Aorta (tissue), 5 donors: ENCODE results near the gene SRPK1. TPM values are rescaled to one million over a fixed set of nuclear protein-coding genes. Genes with fewer than 3 reads are reported as not detected.

Experiments
- ATAC-seq: fragments of 200-7000 bp; cut with Tn5 transposase; one replicate; pipeline ENCODE4 v1.9.1; 2022; ENCODE audit warnings: moderate library complexity; ENCODE audit not compliant: low FRiP score
- DNase-seq, 2 donors: peaks; one replicate each; pipeline ENCODE4 v3.0.0-alpha.2; 2020
- H3K27ac ChIP-seq, 2 donors: one replicate each; pipeline ENCODE4 v1.5.1; 2013; ENCODE audit warnings: low read length in 2 of 2, mild to moderate bottlenecking in 2 of 2, moderate library complexity in 2 of 2, control low read depth in 1 of 2, inconsistent platforms in 1 of 2, low read depth in 1 of 2
- H3K27me3 ChIP-seq, 2 donors: one replicate each; pipeline ENCODE4 v1.6.1; 2013; ENCODE audit warnings: control low read depth in 1 of 2, low read length in 1 of 2, mild to moderate bottlenecking in 1 of 2, moderate library complexity in 1 of 2; ENCODE audit not compliant: insufficient read depth in 2 of 2, control insufficient read depth in 1 of 2
- H3K36me3 ChIP-seq, 2 donors: one replicate each; pipeline ENCODE4 v1.6.1; 2013; ENCODE audit warnings: control low read depth in 1 of 2, low read length in 1 of 2, mild to moderate bottlenecking in 1 of 2; ENCODE audit not compliant: insufficient read depth in 2 of 2, control insufficient read depth in 1 of 2
- H3K4me1 ChIP-seq, 2 donors: one replicate each; pipeline ENCODE4 v1.6.1; 2013; ENCODE audit warnings: low read length in 2 of 2, control low read depth in 1 of 2, mild to moderate bottlenecking in 1 of 2, moderate library complexity in 1 of 2; ENCODE audit not compliant: insufficient read depth in 2 of 2, control insufficient read depth in 1 of 2
- H3K4me3 ChIP-seq, 2 donors: one replicate each; pipeline ENCODE4 v1.5.1; 2013; ENCODE audit warnings: low read length in 2 of 2, control low read depth in 1 of 2, mild to moderate bottlenecking in 1 of 2
- H3K9me3 ChIP-seq: one replicate; pipeline ENCODE4 v1.6.1; 2013; ENCODE audit warnings: mild to moderate bottlenecking, low read length; ENCODE audit not compliant: control insufficient read depth
- WGBS, 2 donors: extraction: QIAGEN DNeasy Blood & Tissue Kit; methylation state at CpG; one replicate each; pipeline ENCODE4 v1.1.7; 2013; 5-methylcytosine and 5-hydroxymethylcytosine counted together
- intact Hi-C, 2 donors: fragments of 100-400 bp; cut with DNase I; formaldehyde crosslinking; loops; one replicate each; pipeline versions ENCODE4 v1.14.2 to v1.15.0; 2022
- polyA plus RNA-seq, 2 donors: library from polyadenylated mRNA; stranded (reverse); fragments of 200-250 nt; gene quantifications; one replicate each; pipeline ENCODE4 v1.2.3, GENCODE V29; 2013
- total RNA-seq, 2 donors: library from RNA; stranded (reverse); fragmentation: NEBNext Ultra II Directional; extraction: Animal tissue kit (Norgen Biotek cat#: 25700); gene quantifications; one replicate each; pipeline ENCODE4 v1.2.1, GENCODE V29; 2021
- donor health status: healthy with polysubstance abuse.
- donor health status: Bipolar disorder and iron deficiency.
- donor health status: DM: no; HTN: no; CAD: no.
- donor health status: DM: no; HTN: no; CAD: no.
- donor health status: DM: yes; HTN: yes; CAD: no.

Gene SRPK1
- total and polyA plus RNA-seq, 4 donors: 9.7 to 29.7 (median 20.4) TPM

GRCh38 chr6:35790683-35791082 is 130.2 kb downstream of the SRPK1 start:
- Histone ChIP-seq H3K9me3 (no peaks in the 10 kb centered on the region), H3K27ac (no peak overlapping the region), H3K4me1 (no peaks in the 10 kb centered on the region), H3K4me3 (no peak overlapping the region), H3K36me3 (no peaks in the 10 kb centered on the region), H3K27me3 (no peaks in the 10 kb centered on the region)
- WGBS, 2 donors: 75 to 88% methylated on average over 5 of the region's 5 CpGs
- DNase-seq (peak in 1 of 2 donors; percentile 23), ATAC-seq (no peak)
- intact Hi-C loops: no loop called here

DNA sequence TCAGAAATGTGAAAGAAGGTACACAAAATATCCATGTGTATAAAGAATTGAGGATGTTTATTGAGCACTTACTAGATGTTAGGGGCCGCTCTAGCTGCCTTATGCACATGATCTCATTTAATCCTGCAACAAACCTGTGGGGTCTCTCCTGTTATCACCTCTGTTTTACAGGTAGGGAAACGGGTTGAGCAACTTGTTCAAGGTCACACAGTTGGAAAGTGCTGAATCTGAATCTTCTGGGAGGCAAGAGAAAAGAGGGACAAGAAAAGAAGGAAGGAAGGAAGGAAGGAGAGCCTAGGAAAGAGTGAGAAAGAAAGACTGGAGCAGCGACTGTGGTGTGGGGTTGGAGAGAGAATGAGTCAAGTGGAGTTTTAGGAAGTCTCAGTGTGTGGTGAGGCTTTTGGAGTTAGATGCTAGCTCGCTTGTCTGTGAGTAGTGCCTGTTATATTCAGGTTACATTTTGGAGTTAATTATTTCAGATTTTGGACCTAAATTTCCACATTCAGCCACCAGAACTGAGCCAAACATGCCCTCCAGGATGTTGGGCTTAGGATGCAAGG is 132.4 kb downstream of the SRPK1 start:
- Histone ChIP-seq H3K4me3 (no peak overlapping the region), H3K36me3 (no peaks in the 10 kb centered on the region), H3K4me1 (no peaks in the 10 kb centered on the region), H3K27ac (no peak overlapping the region), H3K9me3 (no peaks in the 10 kb centered on the region), H3K27me3 (no peaks in the 10 kb centered on the region)
- intact Hi-C loops: no loop called here
- DNase-seq: no peak
- WGBS, 2 donors: 67 to 68% methylated on average over 4 of the region's 4 CpGs
- ATAC-seq: no peak

DNA sequence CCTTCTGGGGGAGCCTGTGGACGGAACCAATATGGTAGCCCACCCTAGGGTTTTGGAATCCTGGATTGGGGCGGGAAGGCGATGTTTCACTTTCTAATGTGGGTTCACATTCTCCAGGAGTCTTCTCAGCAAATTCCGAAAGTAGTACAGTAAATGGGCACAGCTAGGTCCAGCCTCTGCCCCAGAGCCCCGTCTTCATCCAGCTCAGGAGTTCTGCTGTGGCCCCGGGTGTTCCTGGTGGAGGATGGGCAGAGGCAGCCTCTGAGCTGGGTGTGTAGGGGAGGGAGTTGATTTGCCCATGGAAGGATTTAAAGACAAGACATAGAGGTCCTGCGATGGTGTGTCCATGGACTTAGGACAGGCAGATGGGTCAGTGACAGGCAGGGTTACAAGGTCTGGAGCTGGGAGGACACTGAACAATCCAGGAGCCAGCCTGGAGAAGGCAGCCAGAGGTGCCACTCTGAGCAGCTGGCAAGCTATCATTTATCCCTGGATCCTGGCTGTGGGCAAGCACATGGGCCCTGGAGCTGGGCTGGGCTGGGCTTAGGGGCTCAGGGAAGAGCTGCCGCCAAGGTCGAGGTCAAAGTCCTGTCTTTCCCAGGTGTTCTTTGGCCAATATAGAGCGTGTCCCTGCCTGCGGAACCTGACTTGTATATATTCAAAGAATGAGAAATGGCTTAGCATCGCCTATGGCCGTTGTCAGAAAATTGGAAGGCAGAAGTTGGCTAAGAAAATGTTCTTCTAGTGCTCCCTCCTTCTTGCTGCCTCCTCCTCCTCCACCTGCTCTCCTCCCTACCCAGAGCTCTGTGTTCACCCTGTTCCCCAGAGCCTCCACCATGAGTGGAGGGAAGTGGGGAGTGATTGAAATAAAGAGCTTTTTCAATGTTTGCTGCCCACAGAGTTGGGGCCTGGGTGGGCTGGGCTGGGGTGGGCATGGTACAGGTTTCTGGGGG is 133.4 kb downstream of the SRPK1 start:
- WGBS, 2 donors: 80 to 85% methylated on average over 13 of the region's 13 CpGs
- ATAC-seq (peak; percentile 38), DNase-seq (no peak)
- no peaks in the 10 kb centered on the region for H3K36me3 ChIP-seq
- no peak overlapping the region for H3K4me3 ChIP-seq
- intact Hi-C loops: no loop called here
- H3K27ac ChIP-seq: no peak overlapping the region
- no peaks in the 10 kb centered on the region for H3K4me1 ChIP-seq
- no peaks in the 10 kb centered on the region for H3K9me3 ChIP-seq
- H3K27me3 ChIP-seq: no peaks in the 10 kb centered on the region

DNA sequence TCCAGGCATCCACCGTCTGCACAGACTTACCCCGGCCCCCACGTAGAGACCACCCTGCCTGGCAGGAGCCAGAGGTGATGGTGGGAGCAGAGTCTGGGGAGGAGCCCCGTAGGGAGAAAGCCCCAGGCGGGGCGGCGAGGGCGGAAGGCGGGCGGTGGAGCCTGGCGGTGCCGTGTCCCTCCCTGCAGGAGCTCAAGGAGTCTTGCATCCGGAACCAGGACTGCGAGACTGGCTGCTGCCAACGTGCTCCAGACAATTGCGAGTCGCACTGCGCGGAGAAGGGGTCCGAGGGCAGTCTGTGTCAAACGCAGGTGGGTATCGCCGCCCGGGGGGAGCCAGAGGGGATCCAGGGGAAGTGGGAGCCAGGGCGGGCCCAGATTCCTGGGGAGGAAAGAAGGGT is 134.1 kb downstream of the SRPK1 start:
- Histone ChIP-seq H3K36me3 (no peaks in the 10 kb centered on the region), H3K4me3 (no peak overlapping the region), H3K27ac (no peak overlapping the region), H3K27me3 (no peaks in the 10 kb centered on the region), H3K4me1 (no peaks in the 10 kb centered on the region), H3K9me3 (no peaks in the 10 kb centered on the region)
- ATAC-seq: no peak
- DNase-seq: peak; percentile 44 to 80
- 27 to 39% methylated on average over 25 of the region's 25 CpGs for WGBS, 2 donors
- intact Hi-C loops: no loop called here

DNA sequence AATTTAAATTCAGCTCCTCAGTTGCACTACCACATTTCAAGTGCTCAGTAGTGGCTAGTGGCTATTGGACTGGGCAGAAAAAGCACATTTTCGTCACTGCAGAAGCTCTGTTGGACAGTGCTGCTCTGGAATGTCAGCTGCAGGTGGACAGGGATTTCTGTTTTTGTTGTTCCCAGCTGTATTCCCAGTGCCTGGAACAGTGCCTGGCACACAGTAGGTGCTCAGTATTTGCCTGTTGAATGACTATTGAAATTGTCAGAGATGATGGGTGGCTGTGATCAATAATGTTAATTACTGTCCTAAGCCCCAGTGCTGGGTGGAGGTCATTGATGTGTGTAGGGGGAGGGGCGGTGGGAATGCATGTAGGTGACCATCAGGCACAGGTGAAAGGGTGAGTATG is 134.6 kb downstream of the SRPK1 start:
- ATAC-seq: no peak
- Histone ChIP-seq H3K36me3 (no peaks in the 10 kb centered on the region), H3K4me3 (no peak overlapping the region), H3K27me3 (no peaks in the 10 kb centered on the region), H3K4me1 (no peaks in the 10 kb centered on the region), H3K9me3 (no peaks in the 10 kb centered on the region), H3K27ac (no peak overlapping the region)
- intact Hi-C loops: no loop called here
- 56 to 67% methylated on average over 2 of the region's 2 CpGs for WGBS, 2 donors
- peak in 1 of 2 donors; percentile 17 for DNase-seq

DNA sequence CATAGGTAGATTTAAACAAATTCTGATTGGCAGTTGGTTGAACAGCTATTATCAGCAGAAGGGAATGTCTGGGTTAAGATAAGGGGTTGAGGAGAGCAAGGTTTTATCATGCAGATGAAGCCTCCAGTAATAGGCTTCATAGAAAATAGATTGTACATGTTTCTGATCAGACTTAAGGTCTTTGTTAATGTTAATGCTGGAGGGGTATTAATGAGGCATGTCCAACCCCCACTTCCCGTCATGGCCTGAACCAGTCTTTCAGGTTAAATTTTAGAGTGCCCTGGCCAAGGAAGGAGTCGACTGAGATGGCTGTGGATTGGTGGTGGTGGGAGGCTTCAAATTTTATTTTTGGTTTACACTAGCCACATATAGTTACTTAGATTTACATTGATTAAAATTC is 136.7 kb downstream of the SRPK1 start:
- Histone ChIP-seq H3K4me1 (no peaks in the 10 kb centered on the region), H3K4me3 (no peak overlapping the region), H3K27ac (no peak overlapping the region), H3K9me3 (no peaks in the 10 kb centered on the region), H3K27me3 (no peaks in the 10 kb centered on the region), H3K36me3 (no peaks in the 10 kb centered on the region)
- intact Hi-C loops: no loop called here
- ATAC-seq (no peak), DNase-seq (no peak)
- WGBS, 2 donors: 51 to 58% methylated on average over 2 of the region's 2 CpGs

Other genes with a start within 250 kb of the SRPK1 start
- 10 to 100 TPM; 25.1 to 96.1 TPM for gene FKBP5, start 232.2 kb downstream of the SRPK1 start, total RNA-seq
- 100 to 1,000 TPM in 1 of 2 donors, 10 to 100 TPM in 1; 79.2 to 102 TPM for gene FKBP5, start 232.2 kb downstream of the SRPK1 start, polyA plus RNA-seq
- gene ARMC12, start 184.1 kb downstream of the SRPK1 start, total RNA-seq: 1 to 10 TPM in 1 of 2 donors, under 1 TPM in 1; 0.52 to 1.4 TPM
- 1 to 10 TPM in 1 of 2 donors, under 1 TPM in 1; 0.25 to 6.4 TPM for gene ARMC12, start 184.1 kb downstream of the SRPK1 start, polyA plus RNA-seq
- not detected for gene CLPSL2, start 144.5 kb downstream of the SRPK1 start, total RNA-seq
- not detected for gene CLPSL2, start 144.5 kb downstream of the SRPK1 start, polyA plus RNA-seq
- not detected for gene CLPSL1, start 140.1 kb downstream of the SRPK1 start, total RNA-seq
- not detected for gene CLPSL1, start 140.1 kb downstream of the SRPK1 start, polyA plus RNA-seq
- gene CLPS, start 123.8 kb downstream of the SRPK1 start, total RNA-seq: 1 to 10 TPM; 2.7 to 3.2 TPM
- gene CLPS, start 123.8 kb downstream of the SRPK1 start, polyA plus RNA-seq: 1 to 10 TPM; 3.5 to 7.9 TPM
- gene LHFPL5, start 115.7 kb downstream of the SRPK1 start, total RNA-seq: not detected
- gene LHFPL5, start 115.7 kb downstream of the SRPK1 start, polyA plus RNA-seq: not detected
- gene SLC26A8, start 103.5 kb upstream of the SRPK1 start, total RNA-seq: under 1 TPM; 0.26 to 0.33 TPM
- not detected for gene SLC26A8, start 103.5 kb upstream of the SRPK1 start, polyA plus RNA-seq
- 10 to 100 TPM; 52.6 to 62.0 TPM for gene MAPK14, start 106.7 kb upstream of the SRPK1 start, total RNA-seq
- gene MAPK14, start 106.7 kb upstream of the SRPK1 start, polyA plus RNA-seq: 10 to 100 TPM; 19.8 to 24.5 TPM
- 10 to 100 TPM; 10.1 to 12.9 TPM for gene MAPK13, start 209.4 kb upstream of the SRPK1 start, total RNA-seq
- gene MAPK13, start 209.4 kb upstream of the SRPK1 start, polyA plus RNA-seq: 10 to 100 TPM in 1 of 2 donors, 1 to 10 TPM in 1; 2.2 to 20.3 TPM